ENCODE measurements around the gene ZSCAN23.

GRCh38 chr6:28489366-28490204 is 46.3 kb upstream of the ZSCAN23 start:
- TF ChIP-seq CTCF (IDR thresholded peaks at IDR 0.05) (no peak), POLR2A (IDR thresholded peaks at IDR 0.05) (no peak), POLR2AphosphoS5 (IDR thresholded peaks at IDR 0.05) (no peak)

Data from transverse colon (tissue), 4 donors.